Cardiac muscle cell (in vitro differentiated cells and primary cell): ENCODE data around the gene CACNA1A. TPM values are rescaled to one million over a fixed set of nuclear protein-coding genes. Genes with fewer than 3 reads are reported as not detected.

Experiments
- DNase-seq, 2 donors: peaks; one replicate each; pipeline versions ENCODE4 v3.0.0 to v3.0.0-alpha.2; 2010 to 2017; ENCODE audit warnings: low read depth in 1 of 2, low spot score in 1 of 2
- H3K27ac ChIP-seq: fragments of 200-600 bp; sonication (generic); 2 replicates; pipeline ENCODE4 v1.5.1; 2016
- H3K27me3 ChIP-seq: fragments of 200-600 bp; sonication (generic); 2 replicates; pipeline ENCODE4 v1.6.0; 2016; ENCODE audit warnings: control low read depth
- H3K36me3 ChIP-seq: fragments of 200-600 bp; sonication (generic); 2 replicates; pipeline ENCODE4 v1.5.1; 2016; ENCODE audit warnings: control low read depth
- H3K4me1 ChIP-seq: fragments of 200-600 bp; sonication (generic); 2 replicates; pipeline ENCODE4 v1.8.1; 2017; ENCODE audit warnings: low read depth, mild to moderate bottlenecking, mixed run types
- H3K4me3 ChIP-seq: fragments of 200-600 bp; sonication (generic); 2 replicates; pipeline ENCODE4 v1.5.1; 2016; ENCODE audit warnings: mild to moderate bottlenecking
- H3K9me3 ChIP-seq: fragments of 200-600 bp; sonication (generic); 2 replicates; pipeline ENCODE4 v1.5.1; 2017; ENCODE audit warnings: low read depth, mild to moderate bottlenecking, control low read depth
- polyA plus RNA-seq: library from polyadenylated mRNA; unstranded; fragments of >200 nt; fragmentation: Nextera tagmentation; extraction: Ambion mirVana; gene quantifications from 2 replicates; pipeline ENCODE4 v1.2.1, GENCODE V29; 2016
- total RNA-seq: library from RNA; depleted of rRNA; stranded (reverse); fragments of >200 nt; gene quantifications from 2 replicates; pipeline ENCODE4 v1.2.3, GENCODE V29; 2016
- TF ChIP-seq, protein P1 (sequence below): IDR thresholded peaks from 2 replicates; pipeline ENCODE4 v1.5.1; 2012; ENCODE audit warnings: low read depth, mild to moderate bottlenecking, low read length

CACNA1A gene
- total and polyA plus RNA-seq, 2 experiments from 2014 or later: 5.6 to 6.8 TPM

- peak in 1 of 2 donors; percentile 91 for DNase-seq
- H3K4me3 ChIP-seq: no peak overlapping the region
- no peaks in the 10 kb centered on the region for H3K27me3 ChIP-seq
- H3K27ac ChIP-seq: no peak overlapping the region
- TF ChIP-seq, protein P1, sequence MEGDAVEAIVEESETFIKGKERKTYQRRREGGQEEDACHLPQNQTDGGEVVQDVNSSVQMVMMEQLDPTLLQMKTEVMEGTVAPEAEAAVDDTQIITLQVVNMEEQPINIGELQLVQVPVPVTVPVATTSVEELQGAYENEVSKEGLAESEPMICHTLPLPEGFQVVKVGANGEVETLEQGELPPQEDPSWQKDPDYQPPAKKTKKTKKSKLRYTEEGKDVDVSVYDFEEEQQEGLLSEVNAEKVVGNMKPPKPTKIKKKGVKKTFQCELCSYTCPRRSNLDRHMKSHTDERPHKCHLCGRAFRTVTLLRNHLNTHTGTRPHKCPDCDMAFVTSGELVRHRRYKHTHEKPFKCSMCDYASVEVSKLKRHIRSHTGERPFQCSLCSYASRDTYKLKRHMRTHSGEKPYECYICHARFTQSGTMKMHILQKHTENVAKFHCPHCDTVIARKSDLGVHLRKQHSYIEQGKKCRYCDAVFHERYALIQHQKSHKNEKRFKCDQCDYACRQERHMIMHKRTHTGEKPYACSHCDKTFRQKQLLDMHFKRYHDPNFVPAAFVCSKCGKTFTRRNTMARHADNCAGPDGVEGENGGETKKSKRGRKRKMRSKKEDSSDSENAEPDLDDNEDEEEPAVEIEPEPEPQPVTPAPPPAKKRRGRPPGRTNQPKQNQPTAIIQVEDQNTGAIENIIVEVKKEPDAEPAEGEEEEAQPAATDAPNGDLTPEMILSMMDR: no peak
- no peaks in the 10 kb centered on the region for H3K9me3 ChIP-seq
- no peaks in the 10 kb centered on the region for H3K36me3 ChIP-seq
- no peaks in the 10 kb centered on the region for H3K4me1 ChIP-seq
Measured at GRCh38 chr19:13381827-13382632, 124.2 kb downstream of the CACNA1A start.

GRCh38 chr19:13376537-13376936, 129.7 kb downstream of the CACNA1A start:
- TF ChIP-seq, protein P1: no peak
- no peaks in the 10 kb centered on the region for H3K4me1 ChIP-seq
- H3K27ac ChIP-seq: no peak overlapping the region
- H3K36me3 ChIP-seq: no peaks in the 10 kb centered on the region
- H3K27me3 ChIP-seq: no peaks in the 10 kb centered on the region
- no peak overlapping the region for H3K4me3 ChIP-seq
- no peak for DNase-seq
- H3K9me3 ChIP-seq: no peaks in the 10 kb centered on the region

- Histone ChIP-seq H3K27ac (no peak overlapping the region), H3K4me1 (no peaks in the 10 kb centered on the region), H3K9me3 (no peaks in the 10 kb centered on the region), H3K4me3 (no peak overlapping the region), H3K27me3 (no peaks in the 10 kb centered on the region), H3K36me3 (no peaks in the 10 kb centered on the region)
- DNase-seq: no peak
- TF ChIP-seq, protein P1: no peak
Measured at GRCh38 chr19:13373599-13373998, 132.7 kb downstream of the CACNA1A start.

DNA sequence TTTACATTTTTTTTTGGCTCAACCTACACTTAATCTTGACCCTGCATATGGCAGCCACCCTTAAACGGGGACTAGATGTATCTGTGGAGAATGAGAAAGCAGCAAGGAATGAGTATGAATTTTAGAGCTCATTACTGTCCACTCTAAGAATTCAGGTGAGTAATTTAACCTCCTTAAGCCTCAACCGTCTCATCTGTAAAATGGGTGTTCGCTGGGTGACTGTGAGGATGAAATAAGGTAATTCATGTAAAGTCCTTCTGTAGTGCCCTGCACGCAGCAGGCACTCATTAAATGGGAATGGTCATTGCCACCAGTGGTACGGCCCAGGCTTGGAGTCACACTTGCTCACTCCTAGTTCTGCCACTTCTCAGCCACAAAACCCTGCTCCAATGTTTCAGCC, 135.3 kb downstream of the CACNA1A start:
- Histone ChIP-seq H3K9me3 (no peaks in the 10 kb centered on the region), H3K27me3 (no peaks in the 10 kb centered on the region), H3K27ac (no peak overlapping the region), H3K36me3 (no peaks in the 10 kb centered on the region), H3K4me3 (no peak overlapping the region), H3K4me1 (no peaks in the 10 kb centered on the region)
- TF ChIP-seq, protein P1: no peak
- DNase-seq: no peak

DNA sequence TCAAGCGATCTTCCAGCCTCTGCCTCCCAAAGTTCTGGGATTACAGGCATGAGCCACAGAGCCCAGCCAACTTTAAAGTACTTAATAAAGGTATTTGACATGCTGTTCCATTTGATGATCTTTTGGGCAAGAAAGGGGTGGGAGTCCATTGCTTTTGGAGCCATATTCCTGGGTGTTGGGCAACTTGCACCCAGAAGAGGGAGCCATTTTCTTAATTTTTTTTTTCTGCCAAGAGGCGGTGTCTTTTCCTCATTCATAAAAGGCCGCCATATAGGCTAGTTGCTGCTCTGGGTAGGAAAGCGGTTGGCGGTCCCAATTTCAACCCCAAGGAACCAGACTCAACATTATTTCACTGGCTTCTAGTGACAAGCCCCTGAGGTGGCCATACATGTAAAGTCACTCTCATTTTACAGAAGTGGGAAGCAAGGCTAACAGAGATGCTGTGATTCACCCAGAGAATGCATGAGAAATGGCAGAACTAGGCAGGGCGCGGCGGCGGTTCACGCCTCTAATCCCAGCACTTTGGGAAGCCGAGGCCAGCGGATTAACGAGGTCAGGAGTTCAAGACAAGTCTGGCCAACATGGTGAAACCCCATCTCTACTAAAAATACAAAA, 139.6 kb downstream of the CACNA1A start:
- no peaks in the 10 kb centered on the region for H3K36me3 ChIP-seq
- TF ChIP-seq, protein P1: peak; percentile 69
- H3K4me1 ChIP-seq: no peaks in the 10 kb centered on the region
- H3K27ac ChIP-seq: no peak overlapping the region
- no peak overlapping the region for H3K4me3 ChIP-seq
- DNase-seq: peak; percentile 36 to 55
- no peaks in the 10 kb centered on the region for H3K27me3 ChIP-seq
- H3K9me3 ChIP-seq: no peaks in the 10 kb centered on the region
